Measurements from ENCODE around the gene IKBKE.

IKBKE gene

GRCh38 chr1:206451134-206451686 is 19.1 kb upstream of the IKBKE start:
- in situ Hi-C loops (cut with MboI; ENCODE audit: low pct_unique_long_range_greater_than_20kb, low sequenced_read_pairs), result no loop called here
- DNase-seq, result no peak

- DNase-seq, result no peak
- in situ Hi-C loops (cut with MboI; ENCODE audit: low pct_unique_long_range_greater_than_20kb, low sequenced_read_pairs), result no loop called here
Measured at GRCh38 chr1:206453111-206453510, 17.2 kb upstream of the IKBKE start.

- no peak for DNase-seq
- in situ Hi-C loops (cut with MboI; ENCODE audit: low pct_unique_long_range_greater_than_20kb, low sequenced_read_pairs), result no loop called here
Measured at GRCh38 chr1:206455289-206455665, 15.0 kb upstream of the IKBKE start.

- in situ Hi-C loops (cut with MboI; ENCODE audit: low pct_unique_long_range_greater_than_20kb, low sequenced_read_pairs), result no loop called here
- DNase-seq, result no peak
Measured at GRCh38 chr1:206455666-206456344, 14.5 kb upstream of the IKBKE start.

- no peak for DNase-seq
- in situ Hi-C loops (cut with MboI; ENCODE audit: low pct_unique_long_range_greater_than_20kb, low sequenced_read_pairs), result no loop called here
Measured at GRCh38 chr1:206456577-206457370, 13.5 kb upstream of the IKBKE start.

GRCh38 chr1:206457408-206458120 is 12.7 kb upstream of the IKBKE start:
- in situ Hi-C loops (cut with MboI; ENCODE audit: low pct_unique_long_range_greater_than_20kb, low sequenced_read_pairs), result no loop called here
- no peak for DNase-seq

GRCh38 chr1:206459703-206460102 is 10.6 kb upstream of the IKBKE start:
- no peak for DNase-seq
- in situ Hi-C loops (cut with MboI; ENCODE audit: low pct_unique_long_range_greater_than_20kb, low sequenced_read_pairs), result no loop called here

- no peak for DNase-seq
- in situ Hi-C loops (cut with MboI; ENCODE audit: low pct_unique_long_range_greater_than_20kb, low sequenced_read_pairs), result no loop called here
Measured at GRCh38 chr1:206460836-206461426, 9.3 kb upstream of the IKBKE start.

- DNase-seq, result peak; percentile 77
- in situ Hi-C loops (cut with MboI; ENCODE audit: low pct_unique_long_range_greater_than_20kb, low sequenced_read_pairs), result no loop called here
Measured at GRCh38 chr1:206461602-206462455, 8.4 kb upstream of the IKBKE start.

GRCh38 chr1:206463137-206463536 is 7.1 kb upstream of the IKBKE start:
- in situ Hi-C loops (cut with MboI; ENCODE audit: low pct_unique_long_range_greater_than_20kb, low sequenced_read_pairs), result no loop called here
- DNase-seq, result no peak

GRCh38 chr1:206463911-206464310 is 6.4 kb upstream of the IKBKE start:
- DNase-seq, result no peak
- in situ Hi-C loops (cut with MboI; ENCODE audit: low pct_unique_long_range_greater_than_20kb, low sequenced_read_pairs), result no loop called here

GRCh38 chr1:206464456-206464964 is 5.8 kb upstream of the IKBKE start:
- in situ Hi-C loops (cut with MboI; ENCODE audit: low pct_unique_long_range_greater_than_20kb, low sequenced_read_pairs), result no loop called here
- DNase-seq, result no peak

GRCh38 chr1:206465951-206466350 is 4.3 kb upstream of the IKBKE start:
- no peak for DNase-seq
- in situ Hi-C loops (cut with MboI; ENCODE audit: low pct_unique_long_range_greater_than_20kb, low sequenced_read_pairs), result no loop called here

- DNase-seq, result peak; percentile 37
- in situ Hi-C loops (cut with MboI; ENCODE audit: low pct_unique_long_range_greater_than_20kb, low sequenced_read_pairs), result no loop called here
Measured at GRCh38 chr1:206466840-206467649, 3.2 kb upstream of the IKBKE start.

GRCh38 chr1:206467915-206468314 is 2.4 kb upstream of the IKBKE start:
- in situ Hi-C loops (cut with MboI; ENCODE audit: low pct_unique_long_range_greater_than_20kb, low sequenced_read_pairs), result no loop called here
- peak; percentile 91 for DNase-seq

GRCh38 chr1:206468571-206468970 is 1.7 kb upstream of the IKBKE start:
- DNase-seq, result no peak
- in situ Hi-C loops (cut with MboI; ENCODE audit: low pct_unique_long_range_greater_than_20kb, low sequenced_read_pairs), result no loop called here

GRCh38 chr1:206469411-206469932 is 804 bp upstream of the IKBKE start:
- no peak for DNase-seq
- in situ Hi-C loops (cut with MboI; ENCODE audit: low pct_unique_long_range_greater_than_20kb, low sequenced_read_pairs), result no loop called here

Data from KBM-7 (cell line).